Measurements from ENCODE around the gene ZNF474.

The ZNF474 gene

GRCh38 chr5:122142480-122143164 is 13.3 kb downstream of the ZNF474 start:
- H3K36me3 ChIP-seq (replicated peaks), result no peaks in the 10 kb centered on the region
- in situ Hi-C loops (cut with HindIII; ENCODE audit: low pct_ligation_motif_present, low sequenced_read_pairs), result no loop called here
- no peak overlapping the region for H3K4me3 ChIP-seq (ENCODE audit: low read depth, low read length)
- H3K27ac ChIP-seq, result peak overlapping the region; percentile 92
- TF ChIP-seq CTCF (IDR thresholded peaks at IDR 0.05; ENCODE audit: low read depth, low read length, missing control alignments), result no peak
- H3K27me3 ChIP-seq (replicated peaks), result no peaks in the 10 kb centered on the region
- DNase-seq, result peak; percentile 94

GRCh38 chr5:122144236-122144635 is 14.9 kb downstream of the ZNF474 start:
- in situ Hi-C loops (cut with HindIII; ENCODE audit: low pct_ligation_motif_present, low sequenced_read_pairs), result no loop called here
- H3K36me3 ChIP-seq (replicated peaks), result no peaks in the 10 kb centered on the region
- TF ChIP-seq CTCF (IDR thresholded peaks at IDR 0.05; ENCODE audit: low read depth, low read length, missing control alignments), result no peak
- no peak overlapping the region for H3K4me3 ChIP-seq (ENCODE audit: low read depth, low read length)
- no peak for DNase-seq
- no peaks in the 10 kb centered on the region for H3K27me3 ChIP-seq (replicated peaks)
- H3K27ac ChIP-seq, result no peak overlapping the region

- DNase-seq, result no peak
- no peaks in the 10 kb centered on the region for H3K36me3 ChIP-seq (replicated peaks)
- H3K27ac ChIP-seq, result no peak overlapping the region
- in situ Hi-C loops (cut with HindIII; ENCODE audit: low pct_ligation_motif_present, low sequenced_read_pairs), result no loop called here
- H3K4me3 ChIP-seq (ENCODE audit: low read depth, low read length), result no peak overlapping the region
- H3K27me3 ChIP-seq (replicated peaks), result no peaks in the 10 kb centered on the region
- TF ChIP-seq CTCF (IDR thresholded peaks at IDR 0.05; ENCODE audit: low read depth, low read length, missing control alignments), result no peak
Observed at GRCh38 chr5:122145906-122146305, 16.6 kb downstream of the ZNF474 start.

GRCh38 chr5:122149321-122150090 is 20.2 kb downstream of the ZNF474 start:
- Histone ChIP-seq H3K27me3 (replicated peaks) (no peaks in the 10 kb centered on the region), H3K4me3 (ENCODE audit: low read depth, low read length) (no peak overlapping the region), H3K27ac (no peak overlapping the region), H3K36me3 (replicated peaks) (no peaks in the 10 kb centered on the region)
- in situ Hi-C loops (cut with HindIII; ENCODE audit: low pct_ligation_motif_present, low sequenced_read_pairs), result no loop called here
- DNase-seq, result no peak
- TF ChIP-seq CTCF (IDR thresholded peaks at IDR 0.05; ENCODE audit: low read depth, low read length, missing control alignments), result no peak

DNA sequence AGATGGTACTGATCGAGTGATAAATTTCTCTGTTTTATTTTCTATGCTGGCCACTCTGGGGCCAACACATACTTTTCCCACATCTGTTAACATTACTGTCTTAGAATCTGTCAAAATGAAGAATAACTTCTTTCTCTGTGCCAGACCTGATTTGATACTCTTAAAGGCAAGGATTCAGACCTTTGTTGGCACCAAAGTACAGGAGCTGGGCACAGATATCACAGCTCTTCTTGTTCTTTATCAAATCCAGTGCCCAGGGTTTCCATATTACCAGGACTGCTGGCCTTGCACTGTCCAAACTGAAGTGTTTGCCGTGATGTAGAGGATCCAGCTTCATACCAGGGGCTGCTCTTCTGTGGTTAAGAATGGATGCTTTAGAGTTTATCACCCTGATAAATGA is 20.9 kb downstream of the ZNF474 start:
- Histone ChIP-seq H3K27me3 (replicated peaks) (no peaks in the 10 kb centered on the region), H3K27ac (peak overlapping the region; percentile 19), H3K4me3 (ENCODE audit: low read depth, low read length) (no peak overlapping the region), H3K36me3 (replicated peaks) (no peaks in the 10 kb centered on the region)
- TF ChIP-seq CTCF (IDR thresholded peaks at IDR 0.05; ENCODE audit: low read depth, low read length, missing control alignments), result no peak
- peak; percentile 67 for DNase-seq
- in situ Hi-C loops (cut with HindIII; ENCODE audit: low pct_ligation_motif_present, low sequenced_read_pairs), result no loop called here
